Measurements from ENCODE around the gene PARVG.

- TF ChIP-seq POLR2AphosphoS5 (IDR thresholded peaks at IDR 0.05; ENCODE audit: low read depth, low read length), result no peak
- no peak for TF ChIP-seq TAF1 (IDR thresholded peaks at IDR 0.05; ENCODE audit: borderline replicate concordance, insufficient read depth, low read length)
- TF ChIP-seq REST (IDR thresholded peaks at IDR 0.05; ENCODE audit: insufficient read depth in 1 of 2, low read depth in 2 of 2, low read length in 2 of 2), result no peak
Observed at GRCh38 chr22:44192098-44192815, 11.5 kb downstream of the PARVG start.

Measured in PFSK-1 (cell line).